Neural progenitor cell (in vitro differentiated cells): ENCODE measurements around the gene RAB3GAP2. TPM values are rescaled to one million over a fixed set of nuclear protein-coding genes. Genes with fewer than 3 reads are reported as not detected.

Experiments used
- DNase-seq: peaks from one replicate; pipeline ENCODE4 v3.0.0-alpha.2; 2016; ENCODE audit warnings: low spot score
- H2AFZ ChIP-seq: fragments of 200-600 bp; sonication (generic); replicated peaks from 2 replicates; pipeline ENCODE4 v1.6.1; 2016; ENCODE audit warnings: antibody characterized with exemption
- H3F3A ChIP-seq: fragments of 200-600 bp; sonication (generic); 2 replicates; pipeline ENCODE4 v1.6.1; 2016; ENCODE audit warnings: antibody characterized with exemption, low read depth
- H3K27ac ChIP-seq: fragments of 200-600 bp; sonication (generic); 2 replicates; pipeline ENCODE4 v1.5.1; 2016; ENCODE audit warnings: mild to moderate bottlenecking
- H3K27me3 ChIP-seq: fragments of 200-600 bp; sonication (generic); 2 replicates; pipeline ENCODE4 v1.6.1; 2016; ENCODE audit warnings: mild to moderate bottlenecking, moderate library complexity
- H3K36me3 ChIP-seq: fragments of 200-600 bp; sonication (generic); 2 replicates; pipeline ENCODE4 v1.5.1; 2016
- H3K4me1 ChIP-seq: fragments of 200-600 bp; sonication (generic); 2 replicates; pipeline ENCODE4 v1.6.1; 2016; ENCODE audit warnings: mixed run types
- H3K4me2 ChIP-seq: fragments of 200-600 bp; sonication (generic); 2 replicates; pipeline ENCODE4 v1.6.1; 2016
- H3K4me3 ChIP-seq: fragments of 200-600 bp; sonication (generic); 2 replicates; pipeline ENCODE4 v1.5.1; 2016
- H3K79me2 ChIP-seq: fragments of 200-600 bp; sonication (generic); 2 replicates; pipeline ENCODE4 v1.6.1; 2016; ENCODE audit warnings: low read depth
- H3K9ac ChIP-seq: fragments of 200-600 bp; sonication (generic); 2 replicates; pipeline ENCODE4 v1.6.1; 2016
- H3K9me3 ChIP-seq: fragments of 200-600 bp; sonication (generic); 2 replicates; pipeline ENCODE4 v1.5.1; 2016; ENCODE audit warnings: low read depth
- H4K20me1 ChIP-seq: fragments of 200-600 bp; sonication (generic); 2 replicates; pipeline ENCODE4 v1.6.1; 2016; ENCODE audit warnings: low read depth
- H3K27ac Mint-ChIP-seq: 3 replicates; pipeline ENCODE4 v1.8.0; 2021; ENCODE audit warnings: mixed read lengths
- H3K27me3 Mint-ChIP-seq: 2 replicates; pipeline ENCODE4 v1.8.0; 2022; ENCODE audit warnings: low read depth, mild to moderate bottlenecking, inconsistent platforms, moderate library complexity, mixed read lengths; ENCODE audit not compliant: insufficient read depth
- H3K36me3 Mint-ChIP-seq: 3 replicates; pipeline ENCODE4 v1.8.0; 2021; ENCODE audit warnings: mixed read lengths
- H3K4me1 Mint-ChIP-seq: 3 replicates; pipeline ENCODE4 v1.8.0; 2021; ENCODE audit warnings: mixed read lengths
- H3K4me3 Mint-ChIP-seq: 3 replicates; pipeline ENCODE4 v1.8.0; 2021; ENCODE audit warnings: mild to moderate bottlenecking, moderate library complexity, mixed read lengths
- H3K9me3 Mint-ChIP-seq: 3 replicates; pipeline ENCODE4 v1.8.0; 2020; ENCODE audit warnings: mixed read lengths
- EZH2 ChIP-seq: fragments of 200-600 bp; sonication (generic); IDR thresholded peaks from 2 replicates; pipeline ENCODE4 v1.6.1; 2017; ENCODE audit warnings: antibody characterized with exemption, mild to moderate bottlenecking, moderate library complexity
- EZH2phosphoT487 ChIP-seq: fragments of 200-600 bp; sonication (generic); IDR thresholded peaks from 2 replicates; pipeline ENCODE4 v1.6.1; 2017; ENCODE audit warnings: antibody characterized with exemption
- total RNA-seq: library from RNA; depleted of rRNA; stranded (reverse); fragments of >200 nt; gene quantifications from 2 replicates; pipeline ENCODE4 v1.2.3, GENCODE V29; 2015; ENCODE audit warnings: low replicate concordance
- TF ChIP-seq, protein P1 (sequence below): fragments of 200-600 bp; sonication (generic); IDR thresholded peaks from 2 replicates; pipeline ENCODE4 v1.5.1; 2017; ENCODE audit warnings: antibody characterized with exemption, mild to moderate bottlenecking

RAB3GAP2 gene
- total RNA-seq, 1 donor from 2014 or later: 36.4 TPM

DNA sequence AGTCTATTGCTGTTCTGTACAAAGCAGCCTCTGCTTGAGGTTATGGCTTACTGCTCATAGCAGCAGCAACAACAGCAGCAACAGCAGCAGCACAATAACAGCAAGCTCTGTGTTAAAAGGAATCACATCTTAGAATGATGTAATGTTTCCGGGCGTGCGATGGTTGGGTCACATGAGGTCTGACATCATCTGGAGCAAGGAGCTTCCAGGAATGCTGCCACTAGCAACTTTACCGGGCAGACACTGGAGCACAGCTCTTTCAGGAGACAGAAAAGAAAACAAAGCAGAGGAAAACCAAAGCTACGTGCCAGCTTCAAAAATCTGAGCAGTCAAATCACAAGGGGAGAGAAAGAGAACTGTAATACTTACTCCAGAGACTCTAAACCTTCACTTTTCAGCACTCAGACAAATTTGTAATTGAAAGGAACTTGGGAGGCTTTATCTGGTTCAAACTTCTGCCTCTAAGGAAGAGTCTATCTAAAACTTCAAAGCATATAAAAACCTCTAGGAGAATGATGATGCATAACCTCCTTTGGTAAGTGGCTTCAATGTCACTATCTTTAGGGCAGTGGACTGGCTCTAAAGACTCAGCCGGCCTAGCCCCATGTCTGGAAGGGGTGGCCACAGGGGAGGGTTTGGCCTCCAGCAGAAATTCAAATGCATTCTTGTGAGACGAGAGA, 28.3 kb upstream of the RAB3GAP2 start:
- no peak overlapping the region for H3K4me3 ChIP-seq
- no peak overlapping the region for H3K4me2 ChIP-seq
- H3K4me3 Mint-ChIP-seq: no peak overlapping the region
- peaks cover 7% of the 10 kb centered on the region for H3K9me3 Mint-ChIP-seq
- H3K36me3 Mint-ChIP-seq: no peaks in the 10 kb centered on the region
- peaks cover 9% of the 10 kb centered on the region for H3K27me3 Mint-ChIP-seq
- H3K27ac Mint-ChIP-seq: peak overlapping the region; percentile 82
- H3K9ac ChIP-seq: no peak overlapping the region
- H3K79me2 ChIP-seq: no peaks in the 10 kb centered on the region
- H3K4me1 ChIP-seq: peaks cover 9% of the 10 kb centered on the region
- H3K4me1 Mint-ChIP-seq: peaks cover 30% of the 10 kb centered on the region
- H4K20me1 ChIP-seq: no peaks in the 10 kb centered on the region
- H2AFZ ChIP-seq: peak overlapping the region; percentile 87
- DNase-seq: peak; percentile 39
- H3K9me3 ChIP-seq: no peaks in the 10 kb centered on the region
- H3K27me3 ChIP-seq: no peaks in the 10 kb centered on the region
- H3F3A ChIP-seq: no peaks in the 10 kb centered on the region
- no peak overlapping the region for H3K27ac ChIP-seq
- no peaks in the 10 kb centered on the region for H3K36me3 ChIP-seq
- TF ChIP-seq, protein P1, sequence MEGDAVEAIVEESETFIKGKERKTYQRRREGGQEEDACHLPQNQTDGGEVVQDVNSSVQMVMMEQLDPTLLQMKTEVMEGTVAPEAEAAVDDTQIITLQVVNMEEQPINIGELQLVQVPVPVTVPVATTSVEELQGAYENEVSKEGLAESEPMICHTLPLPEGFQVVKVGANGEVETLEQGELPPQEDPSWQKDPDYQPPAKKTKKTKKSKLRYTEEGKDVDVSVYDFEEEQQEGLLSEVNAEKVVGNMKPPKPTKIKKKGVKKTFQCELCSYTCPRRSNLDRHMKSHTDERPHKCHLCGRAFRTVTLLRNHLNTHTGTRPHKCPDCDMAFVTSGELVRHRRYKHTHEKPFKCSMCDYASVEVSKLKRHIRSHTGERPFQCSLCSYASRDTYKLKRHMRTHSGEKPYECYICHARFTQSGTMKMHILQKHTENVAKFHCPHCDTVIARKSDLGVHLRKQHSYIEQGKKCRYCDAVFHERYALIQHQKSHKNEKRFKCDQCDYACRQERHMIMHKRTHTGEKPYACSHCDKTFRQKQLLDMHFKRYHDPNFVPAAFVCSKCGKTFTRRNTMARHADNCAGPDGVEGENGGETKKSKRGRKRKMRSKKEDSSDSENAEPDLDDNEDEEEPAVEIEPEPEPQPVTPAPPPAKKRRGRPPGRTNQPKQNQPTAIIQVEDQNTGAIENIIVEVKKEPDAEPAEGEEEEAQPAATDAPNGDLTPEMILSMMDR: no peak
- no peak for TF ChIP-seq EZH2
- no peak for TF ChIP-seq EZH2phosphoT487

DNA sequence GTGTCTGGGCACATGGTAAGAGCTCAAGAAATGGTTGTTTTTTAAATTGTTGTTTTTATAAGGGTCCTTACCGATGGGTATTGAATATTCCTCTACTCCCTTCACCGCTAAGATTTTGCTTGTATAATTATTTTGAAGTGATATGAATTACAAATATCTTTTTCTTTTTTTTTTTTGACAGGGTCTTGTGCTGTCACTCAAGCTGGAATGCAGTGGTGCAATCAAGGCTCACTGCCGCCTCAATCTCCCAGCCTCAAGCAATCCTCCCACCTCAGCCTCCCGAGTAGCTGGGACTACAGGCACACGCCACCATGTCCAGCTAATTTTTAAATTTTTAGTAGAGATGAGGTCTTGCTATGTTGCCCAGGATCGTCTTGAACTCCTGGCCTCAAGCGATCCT, 27.1 kb upstream of the RAB3GAP2 start:
- no peak for TF ChIP-seq EZH2phosphoT487
- TF ChIP-seq EZH2: no peak
- TF ChIP-seq, protein P1: no peak
- Histone ChIP-seq H3F3A (no peaks in the 10 kb centered on the region), H3K27me3 (no peaks in the 10 kb centered on the region), H3K9ac (no peak overlapping the region), H2AFZ (no peak overlapping the region), H3K27ac (no peak overlapping the region), H4K20me1 (no peaks in the 10 kb centered on the region), H3K9me3 (no peaks in the 10 kb centered on the region), H3K4me1 (peaks cover 13% of the 10 kb centered on the region), H3K36me3 (no peaks in the 10 kb centered on the region), H3K4me3 (no peak overlapping the region), H3K79me2 (no peaks in the 10 kb centered on the region), H3K4me2 (no peak overlapping the region)
- no peak for DNase-seq
- Mint-ChIP-seq H3K4me1 (peaks cover 30% of the 10 kb centered on the region), H3K9me3 (no peaks in the 10 kb centered on the region), H3K4me3 (no peak overlapping the region), H3K27me3 (peaks cover 9% of the 10 kb centered on the region), H3K27ac (peak overlapping the region; percentile 92), H3K36me3 (no peaks in the 10 kb centered on the region)

DNA sequence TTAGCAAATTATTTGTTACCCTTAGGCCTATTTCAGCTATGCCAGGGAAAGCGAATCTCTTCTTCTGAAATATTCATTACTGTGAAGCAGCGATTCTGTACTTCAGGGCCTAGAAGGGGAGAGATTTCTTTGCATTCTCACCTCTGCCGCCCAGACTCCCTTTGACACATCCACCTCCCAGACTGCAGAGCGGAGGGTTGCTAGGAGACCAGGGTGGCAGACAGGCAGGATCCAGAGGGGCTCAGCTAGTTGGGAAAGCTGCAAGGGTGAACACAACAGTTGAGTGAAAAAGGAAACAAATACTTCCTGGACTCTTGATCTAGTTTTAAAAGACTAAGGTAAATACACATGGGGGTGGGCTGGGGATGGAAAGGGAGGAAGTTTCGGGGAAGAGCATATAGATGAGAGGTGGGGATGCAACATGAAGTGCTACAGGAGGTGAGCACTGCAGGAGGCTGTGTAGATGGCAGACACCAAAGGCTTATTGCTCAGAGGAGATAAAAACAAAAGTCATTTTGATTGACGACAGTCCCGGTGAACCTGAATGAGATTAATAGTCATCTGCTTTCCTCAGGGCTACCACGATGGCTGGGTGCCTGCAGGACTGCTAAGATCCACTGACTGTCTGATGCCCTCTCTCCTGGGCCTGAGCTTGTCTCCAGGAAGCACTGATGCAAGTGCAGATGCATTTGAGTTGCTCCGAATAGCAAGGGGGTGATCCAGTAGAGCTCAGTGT, 26.4 kb upstream of the RAB3GAP2 start:
- DNase-seq: peak; percentile 29
- Histone ChIP-seq H3K9ac (no peak overlapping the region), H3K36me3 (no peaks in the 10 kb centered on the region), H2AFZ (peak overlapping the region; percentile 61), H3K27me3 (no peaks in the 10 kb centered on the region), H3K4me1 (peaks cover 20% of the 10 kb centered on the region), H3K4me2 (no peak overlapping the region), H3F3A (peaks cover under 1% of the 10 kb centered on the region), H4K20me1 (no peaks in the 10 kb centered on the region), H3K4me3 (no peak overlapping the region), H3K9me3 (no peaks in the 10 kb centered on the region), H3K79me2 (no peaks in the 10 kb centered on the region), H3K27ac (no peak overlapping the region)
- Mint-ChIP-seq H3K27ac (peak overlapping the region; percentile 92), H3K4me3 (no peak overlapping the region), H3K27me3 (peaks cover 9% of the 10 kb centered on the region), H3K9me3 (no peaks in the 10 kb centered on the region), H3K4me1 (peaks cover 33% of the 10 kb centered on the region), H3K36me3 (no peaks in the 10 kb centered on the region)
- TF ChIP-seq EZH2phosphoT487: no peak
- TF ChIP-seq, protein P1: no peak
- TF ChIP-seq EZH2: no peak
